HUES64 (cell line): Measurements from ENCODE around the gene OSBP.

Experiments used
- H3K27ac ChIP-seq: 2 replicates; pipeline ENCODE4 v1.7.0; 2013; ENCODE audit warnings: low read depth, low read length, inconsistent platforms
- H3K27me3 ChIP-seq: 2 replicates; pipeline ENCODE4 v1.6.1; 2013; ENCODE audit warnings: mild to moderate bottlenecking, low read length; ENCODE audit not compliant: insufficient read depth
- H3K36me3 ChIP-seq: 2 replicates; pipeline ENCODE4 v1.6.1; 2013; ENCODE audit warnings: mild to moderate bottlenecking, low read length; ENCODE audit not compliant: insufficient read depth
- H3K4me1 ChIP-seq: 2 replicates; pipeline ENCODE4 v1.6.1; 2013; ENCODE audit warnings: mild to moderate bottlenecking, low read length, moderate library complexity; ENCODE audit not compliant: insufficient read depth
- H3K4me3 ChIP-seq: 2 replicates; pipeline ENCODE4 v1.5.1; 2013; ENCODE audit warnings: mild to moderate bottlenecking, low read length, moderate library complexity
- H3K9ac ChIP-seq: 2 replicates; pipeline ENCODE4 v1.6.1; 2013; ENCODE audit warnings: mild to moderate bottlenecking, low read depth, low read length
- H3K9me3 ChIP-seq: 2 replicates; pipeline ENCODE4 v1.6.1; 2013; ENCODE audit warnings: low read depth, low read length; ENCODE audit not compliant: insufficient read depth
- WGBS: fragments of 150-250, 120-280 bp; methylation state at CpG from one replicate; pipeline ENCODE4 v1.1.7; 2013; ENCODE audit warnings: missing lambda C conversion rate; 5-methylcytosine and 5-hydroxymethylcytosine counted together

Gene OSBP

DNA sequence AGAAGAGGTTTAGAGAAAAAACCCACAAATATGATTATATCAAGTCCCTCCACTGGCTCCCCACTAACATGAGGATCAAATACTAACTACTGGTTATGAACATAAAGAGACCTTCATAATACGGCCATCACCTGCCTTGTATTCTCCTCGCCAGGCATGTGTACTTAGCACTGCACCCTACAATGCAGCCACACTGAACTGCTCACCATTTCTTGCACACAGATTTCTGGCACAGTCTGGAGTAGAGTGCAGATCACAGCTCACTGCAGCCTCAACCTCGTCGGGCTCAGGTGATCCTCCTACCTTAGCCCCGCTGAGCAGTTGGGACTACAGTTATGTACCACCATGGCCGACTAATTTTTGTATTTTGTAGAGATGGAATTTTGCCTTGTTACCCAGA lies 13.1 kb downstream of the OSBP start:
- Histone ChIP-seq H3K36me3 (peaks cover 97% of the 10 kb centered on the region), H3K9me3 (no peaks in the 10 kb centered on the region), H3K4me1 (no peaks in the 10 kb centered on the region), H3K27ac (no peak overlapping the region), H3K9ac (no peak overlapping the region), H3K27me3 (no peaks in the 10 kb centered on the region), H3K4me3 (no peak overlapping the region)
- WGBS, result 95% methylated on average over 6 of the region's 6 CpGs

DNA sequence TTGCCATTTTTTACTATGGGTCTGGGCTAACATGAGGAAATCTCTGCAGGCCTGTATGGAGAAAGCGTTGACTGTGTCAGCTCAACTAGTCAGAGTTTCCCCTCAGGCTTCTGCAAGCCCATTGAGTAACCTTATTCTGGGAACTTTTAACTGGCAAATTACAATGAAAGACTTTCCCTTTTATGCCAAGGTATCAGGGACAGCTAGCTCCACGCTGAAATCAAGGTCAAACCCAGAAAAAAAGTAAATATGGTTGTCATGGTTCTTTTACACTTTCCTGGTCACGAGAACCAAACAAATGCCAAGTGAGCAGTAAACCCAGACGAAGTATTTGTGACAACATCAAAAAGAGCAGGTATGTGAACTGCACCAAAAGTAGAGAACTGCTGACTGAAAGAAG lies 13.8 kb downstream of the OSBP start:
- peaks cover 95% of the 10 kb centered on the region for H3K36me3 ChIP-seq
- no peaks in the 10 kb centered on the region for H3K4me1 ChIP-seq

DNA sequence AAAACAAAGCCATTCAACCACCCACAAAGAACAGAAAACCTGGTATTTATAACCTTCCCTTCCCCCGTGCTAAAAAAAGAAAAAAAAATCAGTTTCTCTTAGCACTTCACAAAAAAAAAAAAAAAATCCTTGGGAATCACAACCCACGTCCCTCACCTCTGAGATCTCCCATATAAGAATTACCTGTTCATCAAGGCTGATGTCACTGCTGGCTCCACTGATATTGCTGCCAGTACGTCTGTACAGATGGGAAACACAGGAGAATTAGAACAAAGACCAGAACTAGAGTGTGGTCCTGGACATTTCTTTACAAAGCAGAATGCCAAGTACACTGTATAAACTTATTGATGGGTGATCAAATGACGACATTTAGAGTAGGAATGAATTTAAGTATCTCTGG lies 14.9 kb downstream of the OSBP start:
- no peaks in the 10 kb centered on the region for H3K9me3 ChIP-seq
- H3K4me1 ChIP-seq, result no peaks in the 10 kb centered on the region
- H3K27me3 ChIP-seq, result no peaks in the 10 kb centered on the region
- H3K36me3 ChIP-seq, result peaks cover 93% of the 10 kb centered on the region
- H3K4me3 ChIP-seq, result no peak overlapping the region
- no peak overlapping the region for H3K9ac ChIP-seq
- H3K27ac ChIP-seq, result no peak overlapping the region
- 89% methylated on average over 4 of the region's 4 CpGs for WGBS

More for the DNA sequence above, 13.8 kb downstream of the OSBP start:
- 97% methylated on average over 4 of the region's 4 CpGs for WGBS
- H3K27me3 ChIP-seq, result no peaks in the 10 kb centered on the region
- no peaks in the 10 kb centered on the region for H3K9me3 ChIP-seq
- no peak overlapping the region for H3K27ac ChIP-seq
- no peak overlapping the region for H3K4me3 ChIP-seq
- H3K9ac ChIP-seq, result no peak overlapping the region

DNA sequence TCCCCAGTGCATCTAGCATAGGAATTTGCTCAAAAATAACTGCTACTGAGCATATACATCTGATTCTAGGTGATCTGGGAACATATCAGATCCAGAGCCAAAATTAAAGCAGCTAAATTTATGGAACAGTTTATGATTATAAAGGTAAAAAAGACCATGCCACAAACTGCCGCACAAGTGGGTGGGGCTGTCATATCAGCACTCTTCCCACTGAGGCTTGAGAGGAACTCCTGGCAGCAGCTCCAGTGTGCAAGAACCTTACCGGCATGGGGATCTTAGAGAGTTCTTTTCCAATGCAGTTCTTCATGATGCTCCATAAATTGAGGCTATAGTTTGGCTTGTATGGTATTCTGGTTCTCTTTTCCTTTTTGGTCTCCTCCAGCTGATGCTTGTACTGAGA lies 15.3 kb downstream of the OSBP start:
- H3K27me3 ChIP-seq, result no peaks in the 10 kb centered on the region
- 92% methylated on average over 2 of the region's 2 CpGs for WGBS
- H3K36me3 ChIP-seq, result peaks cover 93% of the 10 kb centered on the region

DNA sequence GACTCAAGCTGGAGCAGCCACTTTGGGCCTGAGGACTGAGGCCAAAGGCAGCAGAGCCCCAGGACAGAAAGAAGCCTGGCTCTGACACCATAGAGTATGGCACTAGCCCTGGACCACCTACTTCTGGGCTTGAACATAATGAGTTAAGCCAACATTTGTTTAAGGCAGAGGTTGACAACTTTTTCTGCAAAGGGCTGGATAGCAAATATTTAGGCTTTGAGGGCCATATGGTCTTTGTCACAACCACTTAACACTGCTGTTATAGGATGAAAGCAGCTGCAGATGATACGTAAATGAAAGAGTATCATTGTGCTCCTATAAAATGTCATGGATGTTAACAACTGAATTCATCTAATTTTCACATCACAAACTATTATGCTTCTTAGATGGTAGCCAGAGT lies 16.6 kb downstream of the OSBP start:
- Histone ChIP-seq H3K27me3 (no peaks in the 10 kb centered on the region), H3K4me3 (no peak overlapping the region), H3K9ac (no peak overlapping the region), H3K27ac (no peak overlapping the region), H3K4me1 (no peaks in the 10 kb centered on the region), H3K9me3 (no peaks in the 10 kb centered on the region), H3K36me3 (peaks cover 94% of the 10 kb centered on the region)
- WGBS, result no CpG with 5 or more reads among the region's 1 CpG

More for the DNA sequence above, 15.3 kb downstream of the OSBP start:
- Histone ChIP-seq H3K9ac (no peak overlapping the region), H3K4me3 (no peak overlapping the region), H3K9me3 (no peaks in the 10 kb centered on the region), H3K27ac (no peak overlapping the region), H3K4me1 (no peaks in the 10 kb centered on the region)

DNA sequence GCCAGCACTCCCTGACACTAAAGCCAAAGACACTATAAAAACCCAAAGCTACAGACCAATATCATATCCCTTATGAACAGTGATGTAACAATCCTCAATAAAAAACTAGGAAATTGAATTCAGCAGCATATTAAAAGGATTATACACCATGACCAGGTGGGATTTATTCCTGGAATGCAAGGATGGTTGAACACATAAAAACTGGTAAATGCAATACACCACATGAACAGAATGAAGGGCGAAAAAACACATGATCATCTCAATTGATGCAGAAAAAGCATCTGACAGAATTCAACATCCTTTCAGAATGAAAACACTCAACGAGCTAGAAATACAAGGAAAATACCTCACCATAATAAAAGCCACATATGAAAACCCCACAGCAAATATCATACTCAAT lies 31.3 kb downstream of the OSBP start:
- Histone ChIP-seq H3K4me1 (no peaks in the 10 kb centered on the region), H3K36me3 (peaks cover 69% of the 10 kb centered on the region), H3K9me3 (peaks cover 16% of the 10 kb centered on the region), H3K27ac (no peak overlapping the region), H3K4me3 (no peak overlapping the region), H3K27me3 (no peaks in the 10 kb centered on the region), H3K9ac (no peak overlapping the region)
- WGBS, result 94% methylated on average over 2 of the region's 2 CpGs

DNA sequence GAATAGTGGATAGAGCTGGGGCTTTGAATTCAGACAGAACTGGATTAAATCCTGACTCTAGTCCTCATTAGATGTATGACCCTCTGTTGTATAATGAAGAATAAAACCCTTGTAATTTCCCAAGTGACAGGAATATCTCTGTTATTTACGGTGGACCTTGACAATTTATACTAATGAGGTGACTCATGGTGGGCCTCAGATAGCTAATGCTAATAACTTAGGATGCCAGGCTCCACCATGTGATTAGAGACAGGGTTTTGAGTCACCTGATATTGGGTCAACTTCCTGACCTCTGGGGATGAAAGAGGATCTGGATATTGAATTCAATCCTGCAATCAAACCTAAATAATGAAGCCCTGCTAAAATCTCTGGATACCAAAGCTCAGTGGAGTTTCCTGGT lies 33.6 kb downstream of the OSBP start:
- Histone ChIP-seq H3K9ac (no peak overlapping the region), H3K4me1 (no peaks in the 10 kb centered on the region), H3K27me3 (no peaks in the 10 kb centered on the region), H3K9me3 (peaks cover 16% of the 10 kb centered on the region), H3K27ac (no peak overlapping the region), H3K36me3 (peaks cover 71% of the 10 kb centered on the region), H3K4me3 (no peak overlapping the region)
- 100% methylated on average over 1 of the region's 1 CpG for WGBS

DNA sequence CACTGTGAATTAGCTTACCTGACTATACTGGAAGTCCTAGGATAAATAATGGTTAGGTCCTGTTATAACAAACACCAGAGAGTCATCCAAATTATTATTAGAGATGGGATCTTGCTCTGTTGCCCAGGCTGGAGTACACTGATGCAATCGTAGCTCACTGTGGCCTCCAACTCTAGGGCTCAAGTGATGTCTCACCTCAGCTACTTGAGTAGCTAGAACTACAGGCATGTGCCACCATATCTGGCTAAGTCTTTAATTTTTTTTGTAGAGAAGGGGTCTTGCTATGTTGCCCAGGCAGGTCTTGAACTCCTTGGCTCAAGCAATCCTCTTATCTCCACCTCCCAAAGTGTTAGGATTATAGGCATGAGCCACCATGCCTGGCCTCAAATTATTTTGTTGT lies 37.2 kb downstream of the OSBP start:
- peaks cover 80% of the 10 kb centered on the region for H3K36me3 ChIP-seq
- no peak overlapping the region for H3K4me3 ChIP-seq
- H3K9me3 ChIP-seq, result no peaks in the 10 kb centered on the region
- WGBS, result 94% methylated on average over 1 of the region's 1 CpG
- H3K27ac ChIP-seq, result no peak overlapping the region
- H3K9ac ChIP-seq, result no peak overlapping the region
- H3K27me3 ChIP-seq, result no peaks in the 10 kb centered on the region
- H3K4me1 ChIP-seq, result no peaks in the 10 kb centered on the region

DNA sequence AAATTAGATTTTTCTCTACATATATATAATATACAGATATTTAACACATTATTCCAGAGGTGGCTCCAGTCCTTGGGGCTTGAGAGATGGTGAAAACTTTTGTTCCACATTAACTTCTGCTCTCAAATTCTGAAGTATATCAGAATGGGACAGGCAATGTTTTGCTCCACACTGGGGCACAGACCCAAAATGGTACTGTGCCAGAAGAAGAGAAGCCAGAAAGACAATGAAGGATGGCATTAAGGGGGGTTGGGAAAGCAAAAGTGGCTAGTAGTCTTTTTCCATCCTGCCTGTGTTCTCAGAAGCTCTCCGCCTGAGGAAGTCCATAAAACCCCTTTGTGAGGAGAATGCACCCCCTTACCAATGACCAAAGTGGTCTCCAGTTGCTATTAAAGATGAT lies 40.1 kb downstream of the OSBP start:
- H3K9me3 ChIP-seq, result no peaks in the 10 kb centered on the region
- H3K36me3 ChIP-seq, result peaks cover 59% of the 10 kb centered on the region
- no peaks in the 10 kb centered on the region for H3K27me3 ChIP-seq
- no peaks in the 10 kb centered on the region for H3K4me1 ChIP-seq
- H3K9ac ChIP-seq, result no peak overlapping the region
- WGBS, result 100% methylated on average over 1 of the region's 1 CpG
- no peak overlapping the region for H3K27ac ChIP-seq
- no peak overlapping the region for H3K4me3 ChIP-seq

DNA sequence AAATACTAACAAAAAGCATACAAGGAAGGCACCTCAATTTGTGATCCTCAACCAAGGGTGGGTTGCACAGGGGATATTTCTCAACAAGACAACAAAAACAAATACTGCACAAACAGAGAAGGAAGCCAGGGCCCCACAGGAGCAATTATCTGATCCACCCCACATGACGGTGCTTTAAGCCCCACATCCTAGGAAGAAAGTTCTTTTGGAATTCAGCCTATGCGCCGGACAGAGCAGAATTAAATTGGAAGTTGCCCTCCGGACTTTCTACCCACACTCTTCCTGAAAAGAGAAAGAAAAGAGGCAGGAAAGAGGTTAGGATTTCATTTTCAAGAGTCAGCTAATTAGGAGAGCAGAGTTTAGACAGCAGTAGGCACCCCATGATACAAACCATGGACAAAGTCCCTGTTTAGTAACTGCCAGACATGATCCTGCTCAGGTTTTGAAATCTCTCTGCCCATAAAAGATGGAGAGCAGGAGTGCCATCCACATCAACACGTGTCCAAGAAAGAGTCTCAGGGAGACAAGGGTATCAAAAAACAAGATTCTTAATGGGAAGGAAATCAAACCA lies 40.6 kb downstream of the OSBP start:
- H3K36me3 ChIP-seq, result peaks cover 54% of the 10 kb centered on the region

DNA sequence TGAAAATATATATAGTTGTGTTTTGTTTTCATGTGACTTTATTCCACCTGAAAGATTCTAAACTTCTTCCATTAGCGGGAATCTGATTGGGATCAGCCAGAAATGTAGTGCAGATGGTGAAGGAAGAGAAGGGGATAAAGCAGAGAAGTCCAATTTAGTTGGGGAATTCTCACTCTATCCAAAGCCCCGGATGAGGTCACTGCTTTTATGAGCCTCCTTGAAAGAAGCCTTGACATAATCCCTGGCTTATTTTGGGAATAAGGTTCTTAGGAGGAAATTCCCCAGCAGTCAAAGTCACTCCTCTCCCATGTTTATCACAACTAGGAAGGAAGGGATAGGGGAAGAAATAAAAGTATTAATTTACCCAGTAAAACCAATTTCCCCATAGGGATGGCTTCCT lies 41.1 kb downstream of the OSBP start:
- H3K4me3 ChIP-seq, result no peak overlapping the region
- peaks cover 51% of the 10 kb centered on the region for H3K36me3 ChIP-seq
- no peak overlapping the region for H3K9ac ChIP-seq
- no peaks in the 10 kb centered on the region for H3K27me3 ChIP-seq
- H3K9me3 ChIP-seq, result no peaks in the 10 kb centered on the region
- 100% methylated on average over 2 of the region's 2 CpGs for WGBS
- H3K4me1 ChIP-seq, result no peaks in the 10 kb centered on the region
- H3K27ac ChIP-seq, result no peak overlapping the region

More for the DNA sequence above, 40.6 kb downstream of the OSBP start:
- Histone ChIP-seq H3K4me3 (no peak overlapping the region), H3K9ac (no peak overlapping the region), H3K27me3 (no peaks in the 10 kb centered on the region), H3K4me1 (no peaks in the 10 kb centered on the region), H3K27ac (no peak overlapping the region), H3K9me3 (no peaks in the 10 kb centered on the region)
- WGBS, result 94% methylated on average over 4 of the region's 5 CpGs

DNA sequence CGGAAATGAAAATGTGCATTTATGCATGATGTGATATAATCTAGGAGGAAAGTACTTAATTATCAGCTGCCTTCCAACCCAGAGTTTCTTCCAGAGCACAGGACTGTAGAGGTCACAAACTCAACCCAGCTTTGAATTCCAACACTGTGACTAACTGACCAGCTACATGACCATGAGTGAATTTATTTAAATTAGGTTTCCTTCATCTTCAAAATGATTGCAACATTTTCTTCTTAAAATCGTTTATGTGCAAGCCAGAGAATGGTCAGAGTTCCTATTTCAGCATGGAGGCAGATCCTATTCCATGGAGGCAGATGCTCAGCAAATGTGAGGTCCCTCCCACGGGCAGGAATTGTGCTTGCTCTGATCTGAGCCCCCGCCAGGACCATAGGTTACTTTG lies 42.4 kb downstream of the OSBP start:
- no peak overlapping the region for H3K27ac ChIP-seq
- no peaks in the 10 kb centered on the region for H3K27me3 ChIP-seq
- H3K4me1 ChIP-seq, result no peaks in the 10 kb centered on the region
- H3K9ac ChIP-seq, result no peak overlapping the region
- WGBS, result 92% methylated on average over 4 of the region's 4 CpGs
- H3K4me3 ChIP-seq, result no peak overlapping the region
- no peaks in the 10 kb centered on the region for H3K9me3 ChIP-seq
- peaks cover 42% of the 10 kb centered on the region for H3K36me3 ChIP-seq
